Left lung (tissue), 10 donors: ENCODE results near the gene ZNF688. TPM values are rescaled to one million over a fixed set of nuclear protein-coding genes. Genes with fewer than 3 reads are reported as not detected.

Experiments used
- ATAC-seq: fragments of 200-7000 bp; cut with Tn5 transposase; one replicate; pipeline ENCODE4 v1.9.1; 2020; ENCODE audit warnings: moderate library complexity
- DNase-seq, 4 donors: peaks; one replicate each; pipeline ENCODE4 v3.0.0-alpha.2; 2013 to 2020
- H3K27ac ChIP-seq, 2 donors: fragments of 200-600 bp; sonication (generic) in 1 of 2; one replicate each; pipeline versions ENCODE4 v1.5.0 to v1.8.0; 2020 to 2021
- H3K27me3 ChIP-seq, 2 donors: fragments of 200-600 bp; sonication (generic) in 1 of 2; one replicate each; pipeline versions ENCODE4 v1.5.0 to v1.8.0; 2020 to 2021
- H3K36me3 ChIP-seq, 2 donors: fragments of 200-600 bp; sonication (generic) in 1 of 2; one replicate each; pipeline versions ENCODE4 v1.5.0 to v1.8.0; 2020 to 2021
- H3K4me1 ChIP-seq, 2 donors: fragments of 200-600 bp; one replicate each; pipeline ENCODE4 v1.8.0; 2021
- H3K4me3 ChIP-seq, 2 donors: fragments of 200-600 bp; sonication (generic) in 1 of 2; one replicate each; pipeline versions ENCODE4 v1.5.0 to v1.8.0; 2020 to 2021; ENCODE audit warnings: mild to moderate bottlenecking in 1 of 2
- H3K9me3 ChIP-seq, 2 donors: fragments of 200-600 bp; sonication (generic) in 1 of 2; one replicate each; pipeline versions ENCODE4 v1.5.0 to v1.8.0; 2020 to 2021
- CTCF ChIP-seq, 2 donors: fragments of 200-600 bp; sonication (generic) in 1 of 2; IDR thresholded peaks; one replicate each; pipeline versions ENCODE4 v1.5.0 to v1.8.0; 2021; ENCODE audit warnings: antibody characterized with exemption in 2 of 2
- intact Hi-C, 2 donors: fragments of 100-400 bp; cut with DNase I; formaldehyde crosslinking; loops; one replicate each; pipeline versions ENCODE4 v1.11.2 to v1.14.2; 2022
- polyA plus RNA-seq, 6 donors: library from polyadenylated mRNA; unstranded; fragments of 120-200 nt; gene quantifications; one replicate each; pipeline ENCODE4 v1.2.1, GENCODE V29; 2013; ENCODE audit not compliant: insufficient read length in 6 of 6
- total RNA-seq, 2 donors: library from RNA; stranded (reverse); fragmentation: NEBNext Ultra II Directional; extraction: Animal tissue kit (Norgen Biotek cat#: 25700); gene quantifications; one replicate each; pipeline ENCODE4 v1.2.1, GENCODE V29; 2021
- donor health status: DM: no; HTN: yes; CAD: no.
- donor health status: DM: no; HTN: no; CAD: no.

ZNF688 gene
- total and polyA plus RNA-seq, 8 donors: 8.9 to 16.4 (median 12.3) TPM

GRCh38 chr16:30615358-30616091 is 44.0 kb upstream of the ZNF688 start:
- DNase-seq (peak; percentile 7 to 81 (median 50)), ATAC-seq (peak; percentile 89)
- peak; percentile 38 to 57 for TF ChIP-seq CTCF (IDR thresholded peaks at IDR 0.05)
- Histone ChIP-seq H3K4me3 (no peak overlapping the region), H3K27ac (no peak overlapping the region), H3K4me1 (peaks cover 0 to 3% of the 10 kb centered on the region in 2 donors), H3K27me3 (no peaks in the 10 kb centered on the region), H3K9me3 (no peaks in the 10 kb centered on the region), H3K36me3 (no peaks in the 10 kb centered on the region)
- intact Hi-C loops: no loop called here

GRCh38 chr16:30609926-30610839 is 38.7 kb upstream of the ZNF688 start, which contains the start of gene ZNF689:
Gene ZNF689 (minus strand): TSS chr16:30610389. CDS start chr16:30610041, 348 bp downstream.
- H3K36me3 ChIP-seq: peaks cover 0 to 20% of the 10 kb centered on the region in 2 donors
- DNase-seq: peak; percentile 88 to 99 (median 94)
- H3K27ac ChIP-seq: peak within 1 kb of the TSS; percentile 93 to 95
- ATAC-seq: peak; percentile 96
- H3K4me3 ChIP-seq: peak within 1 kb of the TSS; percentile 73 to 79
- intact Hi-C loops: no loop called here
- H3K27me3 ChIP-seq: no peaks in the 10 kb centered on the region
- no peaks in the 10 kb centered on the region for H3K9me3 ChIP-seq
- TF ChIP-seq CTCF (IDR thresholded peaks at IDR 0.05): no peak
- peaks cover 0 to 29% of the 10 kb centered on the region in 2 donors for H3K4me1 ChIP-seq

GRCh38 chr16:30609002-30609925 is 37.8 kb upstream of the ZNF688 start:
- Histone ChIP-seq H3K9me3 (no peaks in the 10 kb centered on the region), H3K4me3 (peak overlapping the region; percentile 73 to 79), H3K27ac (peak overlapping the region; percentile 93 to 95), H3K27me3 (no peaks in the 10 kb centered on the region), H3K36me3 (peaks cover 0 to 29% of the 10 kb centered on the region in 2 donors), H3K4me1 (peaks cover 0 to 38% of the 10 kb centered on the region in 2 donors)
- ATAC-seq (peak; percentile 83), DNase-seq (peak in 3 of 4 donors; percentile 39 to 89 (median 59))
- intact Hi-C loops: no loop called here
- no peak for TF ChIP-seq CTCF (IDR thresholded peaks at IDR 0.05)

- DNase-seq: no peak
- ATAC-seq: no peak
- Histone ChIP-seq H3K4me3 (no peak overlapping the region), H3K4me1 (peaks cover 0 to 62% of the 10 kb centered on the region in 2 donors), H3K27me3 (no peaks in the 10 kb centered on the region), H3K9me3 (no peaks in the 10 kb centered on the region), H3K27ac (peak overlapping the region in 1 of 2 donors; percentile 28), H3K36me3 (peaks cover 0 to 51% of the 10 kb centered on the region in 2 donors)
- TF ChIP-seq CTCF (IDR thresholded peaks at IDR 0.05): no peak
- intact Hi-C loops: no loop called here
Observed at GRCh38 chr16:30606004-30606403, 34.5 kb upstream of the ZNF688 start.
